HEK293T (cell line): ENCODE measurements around the gene FAM53B.

Source experiments
- BHLHE40 ChIP-seq: fragments of 450-650 bp; IDR thresholded peaks from 2 replicates; pipeline ENCODE4 v1.6.1; 2016; ENCODE audit warnings: mild to moderate bottlenecking, moderate library complexity, borderline replicate concordance
- FOXM1 ChIP-seq: fragments of 450-650 bp; IDR thresholded peaks from 2 replicates; pipeline ENCODE4 v1.6.1; 2017; ENCODE audit warnings: mild to moderate bottlenecking, borderline replicate concordance
- HDGF ChIP-seq: fragments of 450-650 bp; IDR thresholded peaks from 2 replicates; pipeline ENCODE4 v1.6.1; 2017; ENCODE audit warnings: antibody characterized with exemption, borderline replicate concordance
- LEF1 ChIP-seq: fragments of 450-650 bp; IDR thresholded peaks from 2 replicates; pipeline ENCODE4 v1.6.1; 2017; ENCODE audit warnings: mild to moderate bottlenecking, borderline replicate concordance

DNA sequence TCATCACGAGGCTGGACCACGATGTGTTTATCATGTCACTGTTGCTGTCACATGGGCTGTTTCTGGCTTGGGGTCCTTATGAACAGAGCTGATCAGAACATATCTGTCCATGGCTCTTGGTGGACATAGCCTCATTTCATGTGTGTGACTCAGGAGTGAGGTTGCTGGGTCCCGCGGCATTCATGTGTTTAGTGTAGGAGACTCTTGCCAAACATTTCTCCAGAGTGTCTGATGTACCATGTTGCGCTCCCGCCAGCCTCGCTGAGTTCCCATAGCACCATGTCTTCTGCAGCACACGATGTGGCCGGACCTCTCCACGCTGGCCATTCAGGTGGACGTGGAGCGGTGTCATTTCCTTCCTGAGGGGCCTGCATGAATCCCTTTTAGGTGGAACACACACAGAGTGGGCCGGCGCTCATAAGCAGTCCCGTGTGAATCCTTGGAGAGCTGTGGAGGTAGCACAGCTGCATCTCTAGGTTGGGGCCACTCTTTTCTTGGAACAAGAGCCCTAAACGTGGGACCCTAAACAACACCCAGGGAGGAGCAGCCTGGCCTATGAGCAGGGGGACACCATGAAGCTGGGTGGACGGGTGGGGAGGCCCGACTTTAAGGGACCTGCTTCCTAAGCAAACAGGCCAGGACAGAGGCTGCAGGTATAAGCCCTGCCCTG, 147.9 kb downstream of the FAM53B start:
- TF ChIP-seq LEF1 (no peak), FOXM1 (no peak), HDGF (no peak), BHLHE40 (no peak)
